Renal cortex interstitium (tissue), 11 donors: ENCODE measurements around the gene RAB3D. TPM values are rescaled to one million over a fixed set of nuclear protein-coding genes. Genes with fewer than 3 reads are reported as not detected.
"Not testable (repeated sequence)": the region's sequence is repeated elsewhere in the genome, so short reads cannot be mapped to it uniquely, and the experiment has no call there.

ENCODE experiments used
- DNase-seq, 11 donors: peaks; one replicate each; pipeline ENCODE4 v3.0.0-alpha.2; 2013; ENCODE audit warnings: low read depth in 9 of 11, low spot score in 4 of 11; ENCODE audit errors: extremely low read depth in 1 of 11
- polyA plus RNA-seq, 3 donors: library from polyadenylated mRNA; unstranded; fragments of 120-200 nt; gene quantifications; one replicate each; pipeline ENCODE4 v1.2.1, GENCODE V29; 2013; ENCODE audit not compliant: insufficient read length in 3 of 3

The RAB3D gene
- polyA plus RNA-seq, 3 donors: 15.1 to 16.5 (median 16.3) TPM

DNA sequence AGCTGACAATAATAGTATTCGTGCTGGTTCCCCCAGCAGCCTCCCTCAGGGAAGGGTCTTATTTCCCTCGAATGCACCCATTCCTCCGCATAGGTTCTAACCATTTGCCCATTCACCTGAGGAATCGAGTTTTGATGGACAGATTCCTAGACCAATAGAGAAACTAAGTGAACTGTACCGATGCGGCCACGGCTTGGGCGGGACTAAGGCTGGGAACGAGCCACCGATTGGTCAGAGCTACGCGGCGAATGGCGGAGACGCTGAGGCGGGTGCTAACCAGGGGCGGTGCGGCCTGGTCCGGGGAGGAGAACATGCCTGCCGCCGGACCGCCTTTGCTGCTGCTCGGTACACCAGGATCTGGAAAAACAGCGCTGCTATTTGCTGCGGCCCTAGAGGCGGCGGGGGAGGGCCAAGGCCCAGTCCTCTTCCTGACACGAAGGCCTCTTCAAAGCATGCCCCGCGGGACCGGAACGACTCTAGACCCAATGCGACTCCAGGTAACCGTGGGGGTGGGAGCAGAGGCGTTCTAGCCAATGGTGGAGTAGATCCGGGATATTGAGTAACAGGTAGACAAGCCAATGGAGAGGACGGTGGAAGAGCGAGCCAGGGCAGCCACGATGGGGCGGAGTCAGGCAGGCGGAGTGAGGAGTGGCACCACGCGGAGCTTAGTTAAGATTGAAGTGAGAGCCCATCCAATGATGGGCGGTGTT is 35.1 kb upstream of the RAB3D start, which contains the start of gene SWSAP1:
SWSAP1 (plus strand) TSS at position 234 of the 710 bp plus-strand sequence; CDS start at position 249, 15 bp downstream.
- DNase-seq: peak; percentile 96 to 100 (median 98)

DNA sequence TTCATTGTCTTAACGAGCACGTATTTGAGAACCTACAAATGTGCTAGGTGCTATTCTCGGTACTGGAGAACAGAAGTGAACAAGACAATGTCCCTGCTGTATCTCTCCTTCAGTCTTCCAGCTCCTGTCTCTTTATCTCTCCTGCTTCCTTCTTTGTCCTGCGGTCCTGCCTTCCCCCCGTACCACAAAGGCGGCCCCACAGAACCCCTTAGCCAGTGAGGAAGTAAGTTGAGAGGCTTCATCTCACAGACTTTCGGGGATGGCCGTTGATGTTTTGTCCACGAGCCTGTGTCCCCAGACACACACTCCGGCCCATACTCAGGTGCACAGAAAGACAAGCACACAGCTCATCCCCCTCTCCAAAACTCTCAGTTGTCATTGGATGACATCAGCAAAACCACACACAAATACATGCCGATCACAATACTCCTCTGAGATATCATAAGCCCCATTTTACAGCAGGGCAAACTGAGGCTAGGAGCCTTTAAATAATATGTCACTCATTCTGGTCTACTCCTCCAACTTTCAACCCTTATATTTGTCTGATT is 34.5 kb upstream of the RAB3D start:
- no peak for DNase-seq

DNA sequence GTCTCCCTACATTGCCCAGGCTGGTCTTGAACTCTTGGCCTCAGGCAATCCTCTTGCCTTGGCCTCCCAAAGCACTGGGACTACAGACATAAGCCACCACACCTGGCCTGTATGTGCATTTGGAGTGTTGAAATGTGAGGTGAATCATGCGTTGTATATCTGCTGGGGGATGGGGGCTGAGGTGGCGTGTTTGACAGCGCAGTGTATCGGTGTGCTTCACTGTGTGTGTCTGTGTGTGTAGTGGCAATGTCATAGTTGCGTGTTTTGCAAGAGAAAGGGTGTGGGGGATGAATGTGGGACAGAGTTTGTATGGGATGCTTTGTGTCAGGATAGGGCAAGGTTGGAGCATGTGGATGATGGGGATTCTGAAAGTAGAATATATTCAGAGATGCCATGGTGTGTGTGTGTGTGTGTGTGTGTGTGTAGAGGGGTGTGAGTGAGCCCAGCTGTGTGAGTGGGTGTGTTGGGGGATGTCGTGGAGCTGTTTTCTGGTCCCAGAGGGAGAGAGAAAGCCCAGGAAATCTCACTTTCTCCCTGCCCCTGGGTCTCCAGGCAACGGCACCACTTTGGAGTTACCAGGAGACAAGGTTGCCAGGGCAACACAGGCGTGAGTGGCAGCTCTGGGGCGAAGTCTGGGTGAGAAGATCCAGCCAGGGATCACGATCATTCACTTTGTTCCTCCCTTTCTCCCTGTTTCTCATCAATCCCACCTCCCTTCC is 33.9 kb upstream of the RAB3D start:
- DNase-seq: no peak

- no peak for DNase-seq
Observed at GRCh38 chr19:11370744-11371143, 31.3 kb upstream of the RAB3D start.

- DNase-seq: no peak
Observed at GRCh38 chr19:11367528-11367927, 28.1 kb upstream of the RAB3D start.

DNA sequence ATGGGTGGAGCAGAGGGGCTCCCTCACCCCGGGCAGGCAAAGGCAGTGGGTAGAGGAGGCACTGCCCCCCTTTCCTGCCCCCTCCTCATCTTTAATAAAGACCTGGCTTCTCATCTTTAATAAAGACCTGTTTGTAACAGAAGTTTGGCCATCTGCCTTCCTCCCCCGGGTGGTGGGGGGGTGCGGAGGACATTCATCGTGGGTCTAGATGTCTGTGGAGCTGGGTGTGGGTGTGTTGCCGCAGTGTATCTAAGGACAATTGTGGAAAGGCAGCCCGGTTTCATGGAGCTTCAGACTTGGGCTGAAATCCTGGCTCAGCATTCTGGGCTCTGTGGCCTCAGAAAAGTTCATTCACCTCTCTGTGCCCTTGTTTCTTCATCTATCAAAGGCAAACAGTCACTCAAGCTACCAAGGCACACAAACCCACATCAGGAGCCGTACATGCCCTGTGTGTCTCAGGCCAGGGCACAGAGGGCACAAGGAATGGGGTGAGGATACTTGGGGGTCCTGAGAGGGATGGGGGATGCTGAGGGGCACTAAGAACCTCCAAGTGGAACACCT is 26.2 kb upstream of the RAB3D start:
- DNase-seq: no peak

DNA sequence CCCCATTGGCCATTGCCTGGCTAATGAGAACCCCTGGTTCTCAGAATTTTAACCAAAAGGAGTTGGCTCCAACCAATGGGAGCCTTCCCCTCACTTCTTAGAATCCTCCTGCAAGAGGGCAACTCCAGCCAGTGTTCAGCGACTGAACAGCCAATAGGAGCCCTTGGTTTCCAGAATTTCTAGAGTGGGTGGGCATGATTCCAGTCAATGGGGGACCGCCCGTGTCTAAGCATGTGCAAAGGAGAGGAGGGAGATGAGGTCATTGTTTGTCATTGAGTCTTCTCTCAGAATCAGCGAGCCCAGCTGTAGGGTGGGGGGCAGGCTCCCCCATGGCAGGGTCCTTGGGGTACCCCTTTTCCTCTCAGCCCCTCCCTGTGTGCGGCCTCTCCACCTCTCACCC is 25.5 kb upstream of the RAB3D start:
- DNase-seq: no peak

- DNase-seq: no peak
Observed at GRCh38 chr19:11364296-11364904, 24.9 kb upstream of the RAB3D start.

DNA sequence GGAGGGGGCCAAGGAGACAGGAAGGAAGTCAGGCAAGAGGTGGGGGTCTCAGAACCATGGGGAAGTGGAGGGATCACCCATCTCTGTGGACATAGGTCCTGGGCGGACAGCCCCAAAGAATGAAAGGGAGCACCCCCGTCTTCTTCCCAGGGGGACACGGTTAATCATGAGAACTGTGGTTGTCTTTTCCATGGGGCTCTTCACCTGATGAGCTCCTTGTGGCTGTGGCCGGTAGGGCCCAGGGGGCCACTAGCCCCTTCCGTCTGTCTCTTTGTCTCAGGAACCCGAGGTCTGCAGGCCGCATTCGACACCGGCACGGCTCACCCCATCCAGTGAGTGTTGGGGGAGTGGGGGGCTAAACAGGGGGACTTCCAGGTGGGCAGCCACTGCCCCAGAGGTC is 24.4 kb upstream of the RAB3D start:
- DNase-seq: no peak

GRCh38 chr19:11361771-11362731 is 22.6 kb upstream of the RAB3D start:
- DNase-seq: no peak

DNA sequence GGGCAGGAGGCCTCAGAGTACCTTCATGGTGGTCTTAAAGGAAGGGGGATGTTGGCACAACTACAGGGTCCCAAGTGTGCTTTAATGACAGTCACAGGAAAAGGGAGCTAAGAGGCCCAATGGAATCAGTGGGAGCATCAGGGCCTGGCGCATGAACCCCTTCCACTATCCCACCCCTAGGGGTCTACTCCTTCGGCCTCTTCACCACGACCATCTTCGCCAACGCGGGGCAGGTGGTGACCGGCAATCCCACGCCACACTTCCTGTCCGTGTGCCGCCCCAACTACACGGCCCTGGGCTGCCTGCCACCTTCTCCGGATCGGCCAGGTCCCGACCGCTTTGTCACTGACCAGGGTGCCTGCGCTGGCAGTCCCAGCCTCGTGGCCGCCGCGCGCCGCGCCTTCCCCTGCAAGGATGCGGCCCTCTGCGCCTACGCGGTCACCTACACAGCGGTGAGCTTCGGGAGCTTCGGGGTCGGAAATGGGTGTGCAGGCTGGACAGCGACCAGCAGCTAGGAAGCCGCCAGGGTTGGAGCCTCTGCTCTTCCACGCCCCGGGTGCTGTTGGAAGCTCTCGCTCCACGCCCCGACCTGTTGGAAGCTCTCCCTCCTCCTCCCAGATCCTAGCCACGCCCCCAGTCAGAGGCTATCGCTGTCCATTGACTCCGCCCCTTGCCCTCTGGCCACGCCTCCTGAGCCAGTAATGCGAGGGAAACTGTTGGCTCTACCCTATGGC is 21.7 kb upstream of the RAB3D start:
- no peak for DNase-seq

DNA sequence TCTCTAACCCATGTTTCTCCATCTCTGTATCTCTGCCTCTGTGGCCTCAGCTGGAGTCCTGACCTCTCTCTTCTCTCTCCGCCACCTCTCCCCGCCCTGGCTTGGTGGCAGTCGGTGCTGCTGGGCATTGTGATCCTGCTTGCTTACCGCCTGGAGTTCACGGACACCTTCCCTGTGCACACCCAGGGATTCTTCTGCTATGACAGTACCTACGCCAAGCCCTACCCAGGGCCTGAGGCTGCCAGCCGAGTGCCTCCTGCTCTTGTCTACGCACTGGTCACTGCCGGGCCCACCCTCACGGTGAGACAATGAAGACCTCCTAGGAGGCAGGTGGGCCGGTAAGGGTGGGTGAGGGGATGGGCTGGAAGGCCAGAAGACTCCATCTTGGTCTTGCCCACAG is 20.0 kb upstream of the RAB3D start:
- DNase-seq: no peak

GRCh38 chr19:11356676-11357550 is 17.5 kb upstream of the RAB3D start:
- DNase-seq: no peak

- DNase-seq: no peak
Observed at GRCh38 chr19:11356074-11356397, 16.6 kb upstream of the RAB3D start.

DNA sequence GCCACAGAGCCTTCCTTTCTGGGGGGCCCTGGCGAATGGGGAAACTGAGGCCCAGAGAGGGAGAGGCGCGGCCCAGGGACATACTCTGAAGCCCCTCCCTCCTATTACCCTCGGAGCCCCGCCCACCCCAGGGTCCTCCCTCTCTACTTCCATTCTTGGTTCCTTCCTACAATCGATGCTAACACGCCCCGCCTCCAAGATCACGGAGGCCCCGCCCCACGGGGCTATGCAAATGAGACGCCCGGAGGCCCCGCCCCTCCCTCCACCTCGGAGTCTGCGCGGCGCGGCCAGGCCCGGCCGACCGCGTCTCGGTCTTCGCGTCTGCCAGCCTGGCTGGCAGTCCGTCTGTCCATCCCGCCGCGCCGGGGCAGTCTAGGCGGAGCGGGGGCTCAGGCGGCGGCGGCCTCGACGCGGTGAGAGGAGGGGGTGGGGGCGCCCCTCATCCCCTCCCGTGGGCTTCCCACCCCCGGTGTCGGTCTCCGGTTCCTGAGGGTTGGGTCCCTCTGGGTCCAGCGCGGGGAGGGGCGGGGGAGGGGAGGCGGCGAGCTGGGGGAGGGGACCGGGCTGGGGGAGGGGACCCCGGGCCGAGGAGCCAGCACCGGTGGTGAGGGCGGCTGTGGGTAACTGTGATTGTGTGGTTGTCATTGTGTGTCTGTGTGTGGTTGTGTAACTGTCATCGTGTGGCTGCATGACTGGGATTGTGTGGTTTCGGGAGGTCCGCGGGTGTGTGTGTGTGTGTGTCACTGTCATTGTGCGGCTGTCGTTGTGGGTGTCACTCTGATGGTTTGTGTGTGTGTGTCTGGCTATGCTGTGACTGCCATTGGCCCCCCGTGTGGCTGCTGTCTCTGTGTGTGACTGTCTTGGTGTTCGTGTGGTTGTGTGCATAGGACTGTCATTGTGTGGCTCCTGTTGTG is 16.0 kb upstream of the RAB3D start, which contains the start of gene PLPPR2:
PLPPR2 (plus strand) TSS at position 273 of the 914 bp plus-strand sequence. CDS start 2,242 bp downstream, outside the sequence.
- peak in 7 of 11 donors; percentile 70 to 84 (median 72) for DNase-seq

DNA sequence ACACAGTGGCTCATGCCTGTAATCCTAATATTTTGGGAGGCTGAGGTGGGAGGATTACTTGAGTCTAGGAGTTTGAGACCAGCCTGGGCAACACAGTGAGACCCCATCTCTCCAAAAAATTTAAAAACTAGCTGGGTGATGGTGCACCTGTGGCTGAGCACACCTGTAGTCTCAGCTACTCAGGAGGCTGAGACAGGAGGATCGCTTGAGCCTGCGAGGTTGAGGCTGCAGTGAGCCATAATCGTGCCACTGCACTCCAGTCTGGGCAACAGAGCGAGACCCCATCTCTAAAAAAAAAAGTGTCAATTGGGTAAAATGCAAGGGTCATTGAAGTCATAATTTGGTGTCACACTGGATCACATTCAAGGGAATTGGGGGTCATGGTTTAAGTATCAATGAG is 14.6 kb upstream of the RAB3D start:
- not testable (repeated sequence) for DNase-seq
